ENCODE data around the gene CUX1. TPM values are rescaled to one million over a fixed set of nuclear protein-coding genes. Genes with fewer than 3 reads are reported as not detected.
"Not testable (repeated sequence)": the region's sequence is repeated elsewhere in the genome, so short reads cannot be mapped to it uniquely, and the experiment has no call there.

The CUX1 gene
- total RNA-seq, 1 experiment from 2014 or later = 30.3 TPM

GRCh38 chr7:102285540-102286236 is 468.3 kb downstream of the CUX1 start:
- DNase-seq (ENCODE audit: low read depth) = no peak

DNA sequence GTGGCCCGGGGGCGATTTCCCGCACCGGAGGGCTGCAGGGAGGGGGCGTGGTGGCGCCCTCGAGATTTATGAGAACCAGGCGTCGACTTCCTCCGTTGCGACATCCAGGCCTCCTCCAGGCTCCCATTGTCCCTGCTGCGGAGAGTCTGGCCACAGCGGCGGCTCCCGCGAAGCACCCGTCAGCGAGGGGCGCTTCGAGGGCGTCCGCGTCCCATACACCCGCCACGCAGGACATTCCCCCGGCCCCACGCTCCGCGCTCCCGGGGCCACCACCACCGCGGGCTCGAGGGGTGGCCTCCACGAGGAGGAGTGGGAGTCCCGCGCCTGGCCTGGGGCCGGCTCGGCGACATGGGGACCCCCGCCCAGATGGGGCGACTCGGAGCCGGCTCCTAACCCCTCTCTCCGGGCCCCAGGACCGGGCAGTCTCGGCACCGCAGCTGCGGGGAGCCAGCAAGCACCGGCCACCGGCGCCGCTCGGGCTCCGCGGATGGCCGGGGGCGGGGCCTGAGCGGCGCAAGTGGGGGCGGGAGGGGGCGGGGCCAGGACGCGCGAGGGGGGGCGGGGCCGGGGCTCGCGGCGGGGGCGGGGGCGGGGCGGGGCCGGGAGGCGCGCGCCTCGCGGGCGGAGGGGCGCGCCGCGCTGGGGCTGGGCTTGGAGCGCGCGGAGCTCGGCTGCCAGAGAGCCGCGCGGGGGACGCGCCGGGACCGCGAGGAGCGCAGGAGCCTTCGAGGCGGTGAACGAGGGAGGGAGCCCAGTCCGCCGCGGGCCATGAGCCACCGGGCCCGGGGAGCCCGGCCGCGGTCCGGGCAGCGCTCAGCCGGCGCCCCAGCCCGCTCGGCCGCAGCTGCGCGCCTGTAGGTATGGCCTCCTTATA is 469.0 kb downstream of the CUX1 start, which contains the start of gene SH2B2:
SH2B2 (plus strand) TSS at position 632 of the 874 bp plus-strand sequence. CDS start 13,683 bp downstream, outside the sequence.
- peak; percentile 87 for DNase-seq (ENCODE audit: low read depth)

DNA sequence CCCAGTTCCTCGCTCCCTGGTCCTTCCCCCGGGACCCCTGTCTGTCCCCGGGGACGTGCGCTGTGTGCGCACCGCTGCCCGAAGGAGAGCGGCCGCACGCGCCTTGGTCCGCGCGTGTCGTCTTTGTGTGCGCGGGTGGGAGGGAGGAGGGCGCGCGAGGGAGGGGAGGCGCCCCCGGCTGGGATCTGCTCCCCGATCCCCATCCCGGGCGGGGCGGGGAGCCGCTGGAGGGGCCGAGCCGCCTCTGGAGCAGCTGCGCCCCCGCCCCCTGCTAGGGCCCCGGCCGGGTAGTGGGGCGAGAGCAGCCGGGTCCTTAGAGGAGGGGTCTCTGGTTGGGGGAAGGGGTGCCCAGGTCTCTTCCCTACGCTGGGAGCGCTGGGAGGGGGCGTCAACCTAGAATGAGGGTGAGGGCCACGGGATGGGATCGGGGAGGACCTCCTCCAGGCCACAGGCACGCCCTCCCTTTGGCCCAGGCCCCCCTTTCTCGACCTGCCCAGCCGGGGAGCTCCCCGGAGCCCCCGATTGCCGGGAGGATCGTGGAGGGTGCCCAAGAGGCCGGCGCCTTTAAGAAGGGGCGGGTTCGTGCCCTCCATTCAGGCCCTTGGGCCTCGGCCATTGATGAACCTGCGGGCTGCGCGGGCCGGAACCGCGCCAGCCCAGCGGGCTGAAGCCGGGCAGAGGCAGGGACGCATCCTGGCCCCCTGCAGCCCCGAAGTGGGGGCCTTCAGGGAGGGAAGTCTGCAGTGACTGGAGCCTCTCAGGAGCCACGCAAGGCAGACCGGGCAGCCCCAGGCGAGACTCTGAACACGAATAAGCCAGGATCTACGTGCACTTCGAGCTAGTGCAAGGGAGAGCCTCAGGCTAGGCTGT is 469.9 kb downstream of the CUX1 start:
- peak; percentile 55 for DNase-seq (ENCODE audit: low read depth)

DNA sequence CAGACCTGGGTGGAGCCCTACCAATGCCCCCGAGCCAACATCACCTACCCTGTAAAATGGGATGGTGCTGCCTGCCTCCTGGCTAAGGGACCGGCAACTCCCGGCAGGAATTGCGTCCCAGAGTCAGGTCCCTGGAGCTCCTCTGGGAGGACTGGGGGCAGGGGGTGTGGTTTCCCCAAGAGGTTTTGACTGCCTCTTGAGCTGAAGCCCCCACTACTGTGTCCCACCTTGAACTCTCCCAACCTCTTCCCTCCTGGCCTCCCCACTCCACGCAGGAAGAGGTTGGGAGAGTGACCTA is 470.5 kb downstream of the CUX1 start:
- no peak for DNase-seq (ENCODE audit: low read depth)

DNA sequence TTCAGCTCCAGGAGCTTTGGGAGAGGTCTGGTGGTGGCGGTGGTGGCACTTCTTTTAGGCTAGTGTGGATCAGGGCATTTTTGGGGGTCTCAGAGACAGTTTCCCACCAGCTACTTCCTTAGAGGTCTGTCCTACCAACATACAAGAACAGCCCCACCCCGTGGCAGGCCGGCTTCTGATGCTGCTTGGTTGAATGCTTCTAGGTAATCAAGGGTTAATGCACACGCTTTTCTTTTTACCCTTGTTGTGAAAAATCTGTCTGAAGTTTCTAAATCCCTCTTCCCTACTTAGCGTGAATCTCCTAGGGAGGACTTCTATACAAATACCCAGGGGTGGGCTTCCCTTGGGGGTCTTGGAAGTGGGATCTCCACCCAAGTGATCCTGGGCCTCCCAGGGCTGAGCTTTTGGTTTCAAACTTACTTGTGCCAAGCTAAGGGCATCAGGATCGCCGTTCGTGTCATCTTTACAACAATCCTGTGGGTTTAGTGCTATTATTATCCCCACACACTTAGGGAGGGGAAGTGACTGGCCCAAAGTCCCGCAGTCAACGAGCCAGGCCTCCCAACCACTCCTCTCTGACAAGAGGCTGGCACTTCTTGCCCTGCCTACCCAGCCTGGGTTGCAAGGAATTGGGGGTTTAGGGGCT is 471.0 kb downstream of the CUX1 start:
- DNase-seq (ENCODE audit: low read depth) = peak; percentile 31

GRCh38 chr7:102289057-102289456 is 471.6 kb downstream of the CUX1 start:
- DNase-seq (ENCODE audit: low read depth) = peak; percentile 5

DNA sequence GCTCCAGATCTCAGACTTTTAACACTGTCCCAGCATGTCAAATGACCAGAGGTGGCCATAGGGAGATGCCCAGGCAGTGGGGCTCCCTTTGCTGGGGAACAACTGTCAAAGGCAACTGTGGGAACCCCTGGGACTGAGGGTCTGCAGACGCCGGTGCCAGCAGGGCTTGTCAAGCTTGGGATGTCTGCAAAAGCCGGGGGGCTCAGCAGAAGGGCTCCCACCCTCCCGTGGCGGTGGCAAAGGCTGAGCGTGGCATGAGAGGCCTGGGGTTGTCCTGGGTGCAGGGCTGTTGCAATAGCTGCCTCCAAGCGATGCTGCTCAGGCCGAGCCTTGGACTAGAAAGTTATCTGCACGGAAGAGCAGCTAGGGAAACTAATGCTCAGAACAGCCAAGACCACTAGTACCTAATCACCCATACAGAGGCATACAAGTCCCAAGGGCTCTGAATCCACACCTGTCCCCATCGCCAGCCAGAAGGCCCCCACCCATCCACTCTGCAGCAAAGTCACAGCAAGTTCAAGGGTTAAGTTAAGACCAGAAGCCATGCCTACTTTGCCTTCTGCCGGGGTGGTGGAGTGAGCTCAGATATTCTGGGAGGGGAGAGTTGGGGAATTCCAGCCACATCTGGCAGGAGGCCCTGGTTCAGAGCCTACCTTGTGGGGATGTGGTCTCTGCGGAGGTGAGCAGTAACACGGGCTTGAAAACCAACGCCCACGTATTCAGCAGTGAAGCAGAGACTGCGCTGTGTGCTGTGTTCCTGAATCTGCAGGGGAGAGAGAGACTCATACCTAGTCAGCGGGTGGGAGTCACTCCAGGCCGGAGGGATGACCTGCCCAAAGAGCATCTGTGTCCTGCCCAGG is 473.9 kb downstream of the CUX1 start:
- DNase-seq (ENCODE audit: low read depth) = peak; percentile 69

- no peak for DNase-seq (ENCODE audit: low read depth)
Measured at GRCh38 chr7:102291916-102292267, 474.5 kb downstream of the CUX1 start.

GRCh38 chr7:102292813-102293798 is 475.7 kb downstream of the CUX1 start:
- DNase-seq (ENCODE audit: low read depth) = peak; percentile 18

DNA sequence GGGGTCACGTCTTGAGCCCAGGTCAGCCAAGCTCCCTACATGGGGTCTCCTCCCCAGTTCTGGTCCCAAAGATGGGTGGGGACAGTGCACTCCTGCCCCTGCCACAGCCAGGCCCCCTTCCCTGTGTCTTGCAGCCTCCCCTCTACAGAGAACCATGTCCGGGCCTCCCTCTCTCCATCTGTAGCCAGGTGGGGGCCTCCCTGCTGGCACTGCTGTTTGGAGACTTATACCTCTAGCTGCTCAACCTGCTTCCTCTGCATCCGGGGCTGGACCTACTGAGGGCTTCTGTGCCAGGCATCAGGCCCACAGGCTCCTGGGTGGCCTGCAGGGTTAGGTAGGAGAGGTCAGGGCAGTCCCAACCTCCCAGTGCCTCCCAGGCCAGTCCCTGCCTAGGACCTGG is 477.2 kb downstream of the CUX1 start:
- DNase-seq (ENCODE audit: low read depth) = peak; percentile 5

DNA sequence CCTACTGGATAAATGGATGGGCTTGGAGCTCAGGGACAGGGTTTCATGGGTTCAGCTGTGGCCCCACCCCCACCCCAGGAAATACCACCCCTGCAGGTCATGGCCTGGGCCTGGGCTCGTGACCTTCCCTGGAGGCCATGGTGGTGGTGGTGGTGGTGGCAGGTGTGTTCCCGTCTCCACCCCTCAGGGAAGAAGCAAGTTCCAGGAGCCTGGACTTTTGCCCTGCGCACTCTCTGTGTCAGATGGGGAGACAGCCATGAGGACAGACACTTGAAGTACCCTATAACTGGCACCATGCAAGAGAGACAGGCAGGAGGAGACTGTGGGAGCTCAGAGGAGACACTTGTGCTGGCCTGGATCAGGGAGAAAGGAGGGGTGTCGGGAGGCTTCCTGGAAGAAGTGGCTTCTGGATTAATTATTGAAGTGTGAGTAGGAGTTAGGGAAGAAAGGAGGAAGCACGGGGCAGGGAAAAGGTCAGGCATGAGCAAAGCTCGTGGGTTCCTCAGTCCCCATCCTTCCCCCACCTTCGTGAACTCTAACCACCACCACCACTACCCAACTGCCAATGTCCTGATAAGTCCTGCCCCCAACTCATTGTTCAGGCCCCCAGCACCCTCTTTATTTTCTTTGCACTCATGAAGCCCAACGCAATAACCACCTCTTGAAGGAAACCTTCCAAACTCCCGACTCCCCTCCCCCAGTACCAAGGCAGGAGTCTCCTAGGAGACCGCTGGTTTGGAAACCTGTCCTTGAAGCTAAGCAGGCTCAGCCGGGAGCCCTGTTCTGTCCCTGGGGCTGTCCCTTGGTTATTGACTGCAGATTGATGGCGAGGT is 478.1 kb downstream of the CUX1 start:
- no peak for DNase-seq (ENCODE audit: low read depth)

- DNase-seq (ENCODE audit: low read depth) = no peak
Measured at GRCh38 chr7:102296179-102296438, 478.7 kb downstream of the CUX1 start.

DNA sequence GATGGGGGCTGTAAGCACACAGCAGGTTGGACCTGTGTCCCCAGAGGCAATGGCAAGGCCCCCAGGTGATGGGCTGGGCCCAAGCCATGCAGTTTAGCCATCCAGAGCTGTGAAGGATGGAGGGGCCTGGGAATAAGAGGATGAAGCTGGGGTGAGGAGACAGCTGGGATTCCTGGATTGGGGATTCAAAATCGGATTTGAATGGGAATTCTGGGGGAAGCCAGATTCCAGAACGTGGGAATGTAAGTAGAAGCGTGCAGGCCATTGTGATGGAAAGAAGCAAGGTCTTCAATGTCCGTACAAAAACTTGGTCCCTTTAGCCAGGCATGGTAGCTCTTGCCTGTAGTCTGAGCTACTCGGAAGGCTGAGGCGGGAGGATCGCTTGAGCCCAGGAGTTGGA is 479.1 kb downstream of the CUX1 start:
- no peak for DNase-seq (ENCODE audit: low read depth)

DNA sequence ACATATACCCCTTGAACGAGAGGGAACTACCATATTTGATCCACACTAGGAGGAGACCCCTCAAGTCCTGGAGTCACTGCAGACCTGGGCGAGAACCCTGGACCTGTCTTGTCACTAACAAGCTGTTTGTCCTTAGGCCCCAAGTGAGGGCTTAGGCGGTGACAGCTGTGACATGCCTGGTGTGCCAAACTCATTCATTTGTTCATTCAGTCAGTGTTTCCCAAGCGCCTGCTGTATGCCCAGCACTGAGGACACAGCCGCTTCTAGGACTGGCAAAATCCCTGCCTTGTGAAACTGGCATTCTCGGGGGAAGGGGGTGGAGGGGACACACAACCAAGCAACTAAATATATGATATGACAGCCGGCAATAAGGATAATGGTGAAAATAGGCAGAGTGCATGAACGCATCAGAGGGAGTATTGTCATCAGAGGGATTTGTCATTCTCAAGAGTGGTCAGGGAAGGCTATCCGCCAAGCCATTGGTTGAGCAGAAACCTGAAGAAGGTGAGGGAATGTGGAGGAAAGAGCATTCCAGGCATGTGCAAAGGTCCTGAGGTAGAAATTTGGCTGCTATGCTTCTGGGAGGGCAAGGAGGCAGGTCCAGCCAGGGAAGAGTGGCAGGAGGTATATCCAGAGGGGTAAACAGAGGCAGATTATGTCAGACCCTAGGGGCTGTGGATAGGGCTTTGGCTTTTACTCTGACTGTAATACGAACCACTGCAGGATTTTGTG is 480.2 kb downstream of the CUX1 start:
- no peak for DNase-seq (ENCODE audit: low read depth)

GRCh38 chr7:102300643-102301221 is 483.3 kb downstream of the CUX1 start:
- no peak for DNase-seq (ENCODE audit: low read depth)

DNA sequence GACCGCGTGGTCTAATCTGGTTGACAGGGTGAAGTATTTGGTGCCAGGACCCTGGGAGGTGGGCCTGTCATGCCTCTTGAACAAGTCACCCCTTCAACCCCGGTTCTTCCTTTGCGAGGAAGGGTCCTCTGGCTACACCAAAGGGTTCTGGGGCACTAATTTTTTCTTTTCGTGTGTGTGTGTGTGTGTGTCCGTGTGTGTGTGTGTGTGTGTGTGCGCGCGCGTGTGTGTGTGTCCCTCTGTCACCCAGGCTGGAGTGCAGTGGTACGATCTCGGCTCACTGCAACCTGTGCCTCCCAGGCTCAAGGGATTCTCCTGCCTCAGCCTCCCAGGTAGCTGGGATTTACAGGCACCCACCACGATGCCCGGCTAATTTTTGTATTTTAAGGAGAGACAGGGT is 483.9 kb downstream of the CUX1 start:
- not testable (repeated sequence) for DNase-seq (ENCODE audit: low read depth)

- DNase-seq (ENCODE audit: low read depth) = no peak
Measured at GRCh38 chr7:102302025-102302424, 484.6 kb downstream of the CUX1 start.

Measured in Daoy (cell line).